GM21576 (cell line): ENCODE data around the gene SUMO4.

Source experiments
- ATAC-seq: cut with Tn5 transposase; IDR thresholded peaks from one replicate; pipeline ENCODE4 v1.9.1; 2021; ENCODE audit warnings: mild to moderate bottlenecking, moderate library complexity; ENCODE audit not compliant: unreplicated experiment

The SUMO4 gene

GRCh38 chr6:149400050-149400449 is at the start of gene SUMO4:
Gene SUMO4, plus strand, starts transcription at chr6:149400262. Its CDS starts 130 bp downstream, at chr6:149400392.
- no peak for ATAC-seq

GRCh38 chr6:149354009-149354408 is 46.1 kb upstream of the SUMO4 start:
- ATAC-seq = no peak

- ATAC-seq = no peak
Measured at GRCh38 chr6:149356081-149356750, 43.8 kb upstream of the SUMO4 start.

- no peak for ATAC-seq
Measured at GRCh38 chr6:149357726-149358538, 42.1 kb upstream of the SUMO4 start.

DNA sequence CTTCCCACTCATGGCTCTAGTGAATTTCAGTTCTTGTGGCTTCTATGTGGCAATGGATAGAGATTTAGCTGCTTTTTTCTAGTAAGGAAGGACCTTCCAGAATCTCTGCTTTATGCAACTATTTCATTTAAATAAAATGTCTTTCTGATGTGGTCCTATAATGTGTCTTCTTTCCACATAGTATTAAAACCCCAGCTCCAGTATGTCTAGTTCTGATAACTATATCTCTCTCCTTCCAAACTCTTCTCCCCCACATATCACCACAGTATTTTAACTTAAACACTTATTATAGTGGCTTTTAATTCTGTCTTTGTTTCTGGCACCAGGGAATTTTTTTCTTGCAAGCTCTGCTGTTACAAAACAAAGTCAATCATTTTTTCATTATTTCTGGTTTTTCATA is 40.6 kb upstream of the SUMO4 start:
- ATAC-seq = no peak

GRCh38 chr6:149360536-149360935 is 39.5 kb upstream of the SUMO4 start:
- ATAC-seq = no peak

- ATAC-seq = no peak
Measured at GRCh38 chr6:149362289-149362688, 37.8 kb upstream of the SUMO4 start.

GRCh38 chr6:149363154-149363553 is 36.9 kb upstream of the SUMO4 start:
- ATAC-seq = no peak

DNA sequence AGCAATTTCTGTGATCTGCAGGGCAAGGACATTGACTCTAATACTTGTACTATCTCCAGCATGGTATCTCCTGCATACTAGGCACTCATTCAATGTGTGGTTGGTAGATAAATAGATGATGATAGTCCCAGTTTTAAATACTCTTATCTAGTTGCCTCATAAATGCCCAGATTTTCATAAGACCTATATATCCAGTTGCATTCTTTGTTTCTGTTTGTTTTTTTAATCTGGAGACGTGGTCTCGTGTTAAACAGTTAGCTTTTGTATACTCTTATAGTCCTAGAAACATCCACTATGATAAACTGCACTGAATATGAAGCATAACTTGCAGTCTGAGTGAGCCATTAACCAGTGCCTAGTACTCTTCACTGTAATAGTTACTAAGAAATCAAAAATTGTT is 35.5 kb upstream of the SUMO4 start:
- no peak for ATAC-seq

GRCh38 chr6:149365197-149365596 is 34.9 kb upstream of the SUMO4 start:
- no peak for ATAC-seq

DNA sequence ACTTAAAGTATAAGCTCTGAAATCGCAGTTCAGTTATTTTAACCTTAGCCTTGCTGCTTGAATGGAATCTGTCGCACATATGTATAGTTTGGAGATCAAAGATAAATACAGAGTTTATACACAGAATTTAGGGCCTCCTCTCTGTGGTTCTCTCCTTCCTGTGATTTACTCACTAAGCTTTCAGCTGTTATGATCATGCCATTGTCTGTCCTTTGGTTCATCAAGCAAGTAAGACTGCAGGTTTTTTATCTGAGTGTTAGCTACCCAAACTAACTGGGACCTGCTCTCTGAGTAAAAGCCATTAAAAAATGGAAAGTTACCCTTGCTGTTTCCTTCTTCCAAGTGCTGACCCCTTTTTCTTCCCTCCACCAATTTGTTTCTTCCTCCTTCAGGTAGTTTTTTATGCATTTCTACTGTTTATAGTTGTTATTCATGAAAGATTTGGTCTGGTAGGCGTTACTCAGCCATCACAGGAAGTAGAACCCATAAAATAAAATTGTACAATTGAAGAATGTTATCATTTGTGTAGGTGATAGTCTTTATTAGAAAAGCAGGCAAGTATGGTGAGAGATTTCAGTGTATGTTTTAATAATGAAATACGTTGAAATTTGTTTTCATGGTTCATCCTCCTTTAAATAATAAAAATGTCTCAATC is 33.7 kb upstream of the SUMO4 start:
- no peak for ATAC-seq

- no peak for ATAC-seq
Measured at GRCh38 chr6:149368065-149368464, 32.0 kb upstream of the SUMO4 start.

DNA sequence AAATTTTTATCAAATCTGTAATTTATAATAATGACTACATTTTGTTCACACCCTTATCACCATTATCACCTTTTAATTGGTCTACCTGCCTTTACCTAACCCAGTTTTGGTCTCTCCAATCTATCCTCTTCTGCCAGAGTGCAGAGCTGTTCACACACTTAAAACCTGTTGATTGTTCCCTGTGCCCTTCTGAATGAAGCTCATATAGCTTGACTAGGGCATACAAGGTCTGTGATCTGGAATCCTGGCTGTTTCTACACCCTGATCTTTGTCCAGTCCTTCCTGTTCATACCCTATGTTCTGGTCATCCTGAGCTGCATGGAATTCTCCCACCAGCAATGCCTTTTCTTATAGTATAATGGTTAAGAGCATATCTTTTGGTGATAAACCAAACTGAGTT is 28.9 kb upstream of the SUMO4 start:
- ATAC-seq = no peak

DNA sequence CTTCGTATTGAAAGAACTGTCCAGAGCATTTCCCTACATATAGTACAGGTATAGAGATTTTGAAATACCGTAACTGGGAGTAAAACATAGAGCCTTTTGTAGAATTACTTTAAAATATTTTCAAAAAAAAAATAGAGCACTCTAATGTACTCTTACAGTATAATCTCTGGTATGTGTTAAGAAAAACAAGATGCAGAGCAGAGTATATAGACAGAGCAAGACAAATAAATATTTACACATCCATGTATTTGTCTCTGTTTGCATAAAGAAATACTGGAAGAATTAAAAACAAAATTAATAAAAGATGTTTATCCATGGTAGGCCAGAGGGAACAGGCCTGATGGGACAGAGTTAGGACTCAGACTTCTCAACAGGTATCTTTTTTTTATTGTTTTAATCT is 28.0 kb upstream of the SUMO4 start:
- ATAC-seq = no peak

GRCh38 chr6:149373511-149373910 is 26.6 kb upstream of the SUMO4 start:
- ATAC-seq = no peak

DNA sequence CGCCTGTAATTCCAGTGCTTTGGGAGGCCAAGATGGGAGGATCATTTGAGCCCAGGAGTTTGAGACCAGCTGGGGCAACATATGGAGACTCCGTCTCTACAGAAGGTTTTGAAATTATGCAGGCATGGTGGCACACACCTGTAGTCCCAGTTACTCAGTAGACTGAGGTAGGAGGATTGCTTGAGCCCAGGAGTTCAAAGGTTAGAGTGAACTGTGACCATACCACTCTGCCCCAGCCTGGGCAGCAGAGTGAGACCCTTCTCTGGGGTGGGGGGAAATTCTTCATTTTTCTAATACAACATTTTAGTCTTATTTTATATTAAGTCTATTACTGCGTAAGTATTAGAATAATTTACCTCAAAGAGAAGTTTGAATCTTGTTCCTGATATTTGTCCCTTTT is 20.1 kb upstream of the SUMO4 start:
- no peak for ATAC-seq

DNA sequence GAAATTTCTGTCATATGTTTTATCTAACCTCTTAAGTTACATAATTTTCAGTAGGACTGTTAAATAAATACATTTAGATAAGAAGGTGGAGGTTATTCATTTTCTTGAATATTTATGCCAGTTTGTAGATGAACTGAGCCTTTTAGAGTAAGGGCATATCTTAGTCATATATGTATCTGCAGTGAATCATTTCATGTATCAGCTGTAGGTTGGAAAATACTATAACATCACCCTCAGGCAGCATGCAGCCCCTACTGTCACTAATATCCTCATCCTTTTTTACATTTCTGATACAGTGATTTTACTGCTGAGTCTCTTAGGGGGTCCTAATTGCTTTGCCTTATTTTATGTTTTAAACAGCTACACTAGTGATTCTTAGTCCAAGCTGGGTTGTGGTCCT is 19.5 kb upstream of the SUMO4 start:
- ATAC-seq = no peak

DNA sequence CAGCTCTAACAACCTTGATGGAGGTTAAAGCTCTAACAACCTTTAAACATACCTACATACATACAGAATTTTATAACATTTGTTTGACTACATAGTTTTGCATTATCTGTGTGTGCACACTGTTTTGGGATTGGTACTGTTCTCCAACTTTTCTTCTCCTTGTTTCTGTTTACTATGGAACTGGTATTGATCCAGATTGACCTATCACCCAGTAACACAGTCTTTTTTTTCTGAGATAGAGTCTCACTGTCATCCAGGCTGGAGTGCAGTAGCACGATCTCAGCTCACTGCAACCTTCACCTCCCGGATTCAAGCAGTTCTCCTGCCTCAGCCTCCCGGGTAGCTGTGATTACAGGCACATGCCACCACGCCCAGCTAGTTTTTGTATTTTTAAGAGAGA is 16.7 kb upstream of the SUMO4 start:
- ATAC-seq = no peak

DNA sequence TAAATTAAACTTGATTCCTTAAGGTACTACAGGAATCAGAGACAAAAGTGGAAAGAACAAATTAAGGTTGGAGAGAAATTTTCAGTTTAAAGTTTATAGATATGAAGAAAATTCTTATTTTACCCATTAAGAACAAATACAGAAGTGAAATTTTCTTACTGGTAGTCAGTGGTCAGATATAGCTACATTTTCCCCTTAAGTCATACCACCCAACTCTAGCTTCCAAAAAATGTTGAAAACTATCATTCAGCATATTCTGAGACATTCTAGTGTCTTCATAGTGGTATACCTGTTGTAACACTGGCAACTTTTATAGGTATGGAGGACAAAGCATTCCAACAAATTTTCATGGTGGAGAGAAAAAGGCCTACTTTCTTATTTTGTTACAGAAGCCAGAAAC is 15.6 kb upstream of the SUMO4 start:
- no peak for ATAC-seq

DNA sequence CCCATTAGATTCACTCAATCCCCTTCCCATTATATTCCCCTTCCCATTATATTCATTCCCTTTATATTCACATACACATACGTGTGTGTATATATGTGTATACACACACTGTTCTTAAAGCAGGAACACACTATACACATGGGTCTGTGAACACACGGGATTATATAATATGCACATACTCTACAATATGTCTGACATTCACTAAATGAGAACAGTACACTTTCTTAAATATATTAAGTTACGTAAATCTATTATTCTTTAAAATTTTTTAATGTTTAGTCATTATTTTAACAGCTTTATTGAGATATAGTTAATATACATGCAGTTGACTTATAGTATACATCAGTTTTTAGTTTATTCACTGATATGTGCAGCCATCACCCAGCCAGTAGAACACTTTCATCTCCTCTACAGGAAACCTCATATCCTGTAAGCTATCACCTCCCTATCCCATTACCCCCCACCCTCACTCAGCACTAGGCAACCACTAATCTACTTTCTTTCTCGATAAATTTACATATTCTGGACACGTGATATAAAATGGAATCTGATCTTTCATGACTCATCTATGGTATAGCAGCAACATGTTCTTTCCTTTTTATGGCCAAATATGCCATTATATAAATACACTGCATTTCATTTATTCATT is 13.9 kb upstream of the SUMO4 start:
- no peak for ATAC-seq

GRCh38 chr6:149387779-149388512 is 12.1 kb upstream of the SUMO4 start:
- no peak for ATAC-seq
